ENCODE results near the gene SRGAP1.

- TF ChIP-seq POLR2A (IDR thresholded peaks at IDR 0.05; ENCODE audit: control extremely low read depth in 1 of 2, low read depth in 2 of 2, low read length in 2 of 2) (no peak), CTCF (IDR thresholded peaks at IDR 0.05; ENCODE audit: control extremely low read depth in 1 of 3, insufficient read depth in 1 of 3, low read depth in 1 of 3, low read length in 3 of 3) (no peak), SP4 (IDR thresholded peaks at IDR 0.05; ENCODE audit: low read length) (no peak), CEBPB (IDR thresholded peaks at IDR 0.05; ENCODE audit: low read depth, low read length) (no peak), EZH2 (IDR thresholded peaks at IDR 0.05; ENCODE audit: low read depth, low read length, severe bottlenecking) (no peak)
Measured at GRCh38 chr12:63917477-63917862, 73.0 kb downstream of the SRGAP1 start.
